OCI-LY1 (cell line): Measurements from ENCODE around the gene RC3H2.

Experiments
- H2AFZ ChIP-seq: fragments of 200-600 bp; sonication (generic), shearing (Covaris generic); 2 replicates; pipeline ENCODE4 v1.6.0; 2014; ENCODE audit warnings: antibody characterized with exemption, mild to moderate bottlenecking, low read length
- H3F3A ChIP-seq: fragments of 200-600 bp; sonication (generic), shearing (Covaris generic); 2 replicates; pipeline ENCODE4 v1.6.0; 2014; ENCODE audit warnings: mild to moderate bottlenecking, antibody characterized with exemption, low read length, moderate library complexity; ENCODE audit not compliant: insufficient read depth
- H3K27ac ChIP-seq: fragments of 200-600 bp; sonication (generic); 2 replicates; pipeline ENCODE4 v1.5.1; 2014; ENCODE audit warnings: low read length, mixed run types, mild to moderate bottlenecking, low read depth; ENCODE audit not compliant: poor library complexity, severe bottlenecking
- H3K27me3 ChIP-seq: fragments of 200-600 bp; sonication (generic); 2 replicates; pipeline ENCODE4 v1.6.0; 2014; ENCODE audit warnings: antibody characterized with exemption, mild to moderate bottlenecking, low read length, moderate library complexity; ENCODE audit not compliant: insufficient read depth
- H3K36me3 ChIP-seq: fragments of 200-600 bp; sonication (generic); 2 replicates; pipeline ENCODE4 v1.6.1; 2014; ENCODE audit warnings: mild to moderate bottlenecking, antibody characterized with exemption, low read length, moderate library complexity, mixed read lengths; ENCODE audit not compliant: insufficient read depth
- H3K4me1 ChIP-seq: fragments of 200-600 bp; sonication (generic); 2 replicates; pipeline ENCODE4 v1.5.1; 2014; ENCODE audit warnings: mild to moderate bottlenecking, low read length, moderate library complexity; ENCODE audit not compliant: insufficient read depth, severe bottlenecking
- H3K4me2 ChIP-seq: fragments of 200-600 bp; sonication (generic), shearing (Covaris generic); 2 replicates; pipeline ENCODE4 v1.6.1; 2014; ENCODE audit warnings: low read length
- H3K4me3 ChIP-seq: fragments of 200-600 bp; sonication (generic); 2 replicates; pipeline ENCODE4 v1.5.1; 2014; ENCODE audit warnings: low read length, low read depth, mild to moderate bottlenecking, mixed read lengths; ENCODE audit not compliant: poor library complexity, severe bottlenecking
- H3K79me2 ChIP-seq: fragments of 200-600 bp; shearing (Covaris generic); 2 replicates; pipeline ENCODE4 v1.6.1; 2016; ENCODE audit warnings: mixed run types, low read length, mixed read lengths; ENCODE audit not compliant: insufficient read depth
- H3K9ac ChIP-seq: fragments of 200-600 bp; sonication (generic), shearing (Covaris generic); 2 replicates; pipeline ENCODE4 v1.6.1; 2014; ENCODE audit warnings: mild to moderate bottlenecking, low read length, mixed read lengths
- H3K9me2 ChIP-seq: fragments of 200-600 bp; sonication (generic), shearing (Covaris generic); 2 replicates; pipeline ENCODE4 v1.6.1; 2014; ENCODE audit warnings: low read depth, mild to moderate bottlenecking, low read length, mixed read lengths
- H3K9me3 ChIP-seq: fragments of 200-600 bp; shearing (Covaris generic); 2 replicates; pipeline ENCODE4 v1.6.1; 2014; ENCODE audit warnings: low read length, mixed read lengths
- H4K20me1 ChIP-seq: fragments of 200-600 bp; sonication (generic), shearing (Covaris generic); 2 replicates; pipeline ENCODE4 v1.6.0; 2016; ENCODE audit warnings: mild to moderate bottlenecking, low read length; ENCODE audit not compliant: insufficient read depth
- CTCF ChIP-seq: fragments of 200-600 bp; sonication (generic), shearing (Covaris generic); IDR thresholded peaks from 2 replicates; pipeline ENCODE4 v1.5.1; 2017; ENCODE audit warnings: mild to moderate bottlenecking, antibody characterized with exemption, low read length, moderate library complexity, mixed read lengths
- EZH2 ChIP-seq: fragments of 200-600 bp; sonication (generic), shearing (Covaris generic); IDR thresholded peaks from 2 replicates; pipeline ENCODE4 v1.8.0; 2017; ENCODE audit warnings: borderline replicate concordance, mixed run types, mild to moderate bottlenecking, antibody characterized with exemption, low read length, moderate library complexity, mixed read lengths

The RC3H2 gene

GRCh38 chr9:122930541-122931225 lies 25.5 kb upstream of the RC3H2 start:
- Histone ChIP-seq H4K20me1 (no peaks in the 10 kb centered on the region), H2AFZ (no peak overlapping the region), H3K9me2 (no peaks in the 10 kb centered on the region), H3K79me2 (peaks cover 31% of the 10 kb centered on the region), H3K4me3 (peak overlapping the region; percentile 83), H3K9ac (peak overlapping the region; percentile 82), H3K4me1 (peaks cover 26% of the 10 kb centered on the region), H3K4me2 (peak overlapping the region; percentile 84), H3K36me3 (no peaks in the 10 kb centered on the region), H3F3A (no peaks in the 10 kb centered on the region), H3K27ac (peak overlapping the region; percentile 71), H3K27me3 (no peaks in the 10 kb centered on the region), H3K9me3 (no peaks in the 10 kb centered on the region)
- TF ChIP-seq EZH2 (no peak), CTCF (peak; percentile 18; the same call in 1 of the 2 replicates)

GRCh38 chr9:122929796-122930354 lies 24.7 kb upstream of the RC3H2 start:
- Histone ChIP-seq H3F3A (no peaks in the 10 kb centered on the region), H3K9me3 (no peaks in the 10 kb centered on the region), H3K4me2 (peak overlapping the region; percentile 84), H4K20me1 (no peaks in the 10 kb centered on the region), H3K27me3 (no peaks in the 10 kb centered on the region), H2AFZ (no peak overlapping the region), H3K9me2 (no peaks in the 10 kb centered on the region), H3K79me2 (peaks cover 31% of the 10 kb centered on the region), H3K36me3 (no peaks in the 10 kb centered on the region), H3K27ac (no peak overlapping the region), H3K4me1 (peaks cover 26% of the 10 kb centered on the region), H3K4me3 (peak overlapping the region; percentile 83), H3K9ac (0 out of 2 replicates have a peak overlapping the region, but pooled peaks have one; percentile 82)
- TF ChIP-seq EZH2: no peak
- TF ChIP-seq CTCF: no peak

- Histone ChIP-seq H2AFZ (no peak overlapping the region), H3K4me3 (no peak overlapping the region), H3K79me2 (no peaks in the 10 kb centered on the region), H3K4me1 (peaks cover 10% of the 10 kb centered on the region), H3K9me2 (no peaks in the 10 kb centered on the region), H3F3A (no peaks in the 10 kb centered on the region), H3K36me3 (peaks cover 13% of the 10 kb centered on the region; the same call in 1 of the 2 replicates), H4K20me1 (no peaks in the 10 kb centered on the region), H3K4me2 (peak overlapping the region; percentile 7; the same call in 1 of the 2 replicates), H3K9ac (no peak overlapping the region), H3K27me3 (no peaks in the 10 kb centered on the region), H3K9me3 (no peaks in the 10 kb centered on the region), H3K27ac (no peak overlapping the region)
- no peak for TF ChIP-seq CTCF
- no peak for TF ChIP-seq EZH2
Measured at GRCh38 chr9:122923947-122924346, 18.8 kb upstream of the RC3H2 start.
